Suppressor macrophage treated with lipopolysaccharide for 4 hours (primary cell): ENCODE measurements around the gene MSI2.
"Not testable (repeated sequence)": the region's sequence is repeated elsewhere in the genome, so short reads cannot be mapped to it uniquely, and the experiment has no call there.

ENCODE experiments used
- DNase-seq: peaks from one replicate; pipeline ENCODE4 v3.0.0-alpha.2; 2020

Gene MSI2

DNA sequence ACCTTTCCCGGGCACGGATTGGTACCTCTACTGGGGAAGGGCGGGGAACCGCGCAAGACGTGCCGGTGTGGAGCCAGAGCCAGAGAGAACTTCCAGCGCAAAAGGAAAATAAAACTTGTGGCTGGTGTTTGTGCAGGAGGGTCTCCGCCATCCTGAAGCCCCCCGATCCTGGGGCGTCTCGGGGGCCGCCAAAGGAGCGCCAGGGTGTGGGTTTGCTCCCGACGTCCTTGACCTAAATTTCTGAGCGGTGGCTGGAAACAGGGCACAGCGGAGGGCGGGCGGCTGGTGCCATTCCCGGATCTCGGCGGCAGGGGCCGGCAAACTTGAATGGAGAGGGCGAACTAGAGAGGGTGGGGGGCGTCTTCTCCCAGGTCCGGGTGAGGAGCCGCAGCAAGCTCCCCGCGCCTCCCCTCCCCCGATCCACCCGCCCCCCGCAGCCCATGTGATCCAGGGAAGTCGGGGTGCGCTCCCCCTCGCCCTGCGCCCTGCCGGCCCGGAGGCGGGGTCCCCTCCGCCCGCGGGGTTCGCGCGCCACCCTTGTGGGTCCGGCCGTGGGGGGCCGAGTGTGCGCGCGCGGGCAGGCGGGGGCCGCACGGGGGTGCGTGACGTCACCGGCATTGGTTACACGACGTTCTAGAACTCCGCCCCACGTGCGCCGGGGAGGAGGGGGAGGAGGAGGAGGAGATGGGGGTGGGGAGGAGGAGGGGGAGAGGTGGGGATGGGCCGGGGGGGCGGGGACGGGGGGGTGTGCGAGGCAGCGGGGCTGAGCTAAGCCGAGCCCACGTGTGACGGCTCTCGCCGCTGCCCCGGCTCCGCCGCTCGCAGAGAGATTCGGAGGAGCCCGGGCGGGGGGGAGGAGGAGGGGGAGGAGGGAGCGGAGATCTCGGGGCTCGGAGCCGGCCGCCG is at the start of gene MSI2:
MSI2 (plus strand) TSS at position 748 of the 906 bp plus-strand sequence. CDS start 220 bp downstream, outside the sequence.
- DNase-seq, result peak; percentile 62

DNA sequence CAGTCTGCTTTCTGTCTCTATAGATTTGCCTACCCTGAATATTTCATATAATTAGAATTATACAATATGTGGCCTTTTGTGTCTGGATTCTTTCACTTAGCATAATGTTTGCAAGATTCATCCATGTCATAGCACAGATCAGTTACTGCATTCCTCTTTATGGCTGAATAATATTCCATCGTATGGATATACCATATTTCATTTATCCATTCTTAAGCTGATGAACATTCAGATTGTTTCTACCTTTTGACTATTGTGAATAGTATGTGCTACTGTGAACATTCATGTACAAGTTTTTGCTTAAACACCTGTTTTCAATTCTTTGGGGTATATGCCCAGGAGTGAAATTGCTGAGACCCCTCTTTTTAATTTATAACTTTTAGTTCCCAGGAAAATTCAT is 49.4 kb upstream of the MSI2 start:
- no peak for DNase-seq

- no peak for DNase-seq
Observed at GRCh38 chr17:57207396-57207795, 48.9 kb upstream of the MSI2 start.

- DNase-seq, result no peak
Observed at GRCh38 chr17:57210224-57210553, 46.1 kb upstream of the MSI2 start.

- no peak for DNase-seq
Observed at GRCh38 chr17:57210972-57211411, 45.3 kb upstream of the MSI2 start.

DNA sequence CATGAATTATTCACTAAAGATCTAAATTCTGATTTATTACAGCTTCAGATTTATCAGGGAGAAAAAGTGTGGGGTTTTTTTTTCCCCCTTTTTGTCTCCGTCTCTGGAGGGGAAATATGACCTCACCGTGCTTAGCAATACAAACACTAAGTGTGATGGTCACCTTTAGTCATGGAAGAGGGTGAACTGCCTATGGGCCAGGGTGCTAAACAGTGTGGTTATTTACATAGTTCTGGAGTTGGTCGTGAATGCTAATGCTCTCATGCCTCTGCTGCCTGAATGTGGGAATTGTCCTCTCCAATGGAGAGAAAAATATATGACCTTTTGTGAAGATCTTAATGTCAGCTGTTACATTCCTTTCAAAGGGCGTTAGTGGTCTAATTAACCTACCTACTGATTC is 44.8 kb upstream of the MSI2 start:
- no peak for DNase-seq

- DNase-seq, result no peak
Observed at GRCh38 chr17:57213180-57213825, 43.0 kb upstream of the MSI2 start.

GRCh38 chr17:57215317-57215716 is 41.0 kb upstream of the MSI2 start:
- no peak for DNase-seq

- DNase-seq, result no peak
Observed at GRCh38 chr17:57221366-57222350, 34.7 kb upstream of the MSI2 start.

DNA sequence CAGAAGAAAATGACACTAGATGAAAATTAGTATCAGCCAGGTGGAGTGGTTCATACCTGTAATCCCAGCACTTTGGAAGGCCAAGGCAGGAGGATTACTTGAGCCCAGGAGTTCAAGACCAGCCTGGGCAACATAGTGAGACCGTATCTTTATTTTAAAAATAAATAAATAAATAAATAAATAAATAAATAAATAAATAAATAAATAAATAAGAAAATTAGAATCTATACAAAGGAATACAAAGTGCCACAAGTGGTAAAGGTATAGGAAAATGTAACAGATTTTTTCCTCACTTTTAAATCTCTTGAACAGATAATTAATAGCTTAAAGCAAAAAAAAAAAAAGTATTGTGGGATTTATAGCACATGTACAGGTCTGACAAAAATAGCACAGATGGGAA is 33.9 kb upstream of the MSI2 start:
- not testable (repeated sequence) for DNase-seq

DNA sequence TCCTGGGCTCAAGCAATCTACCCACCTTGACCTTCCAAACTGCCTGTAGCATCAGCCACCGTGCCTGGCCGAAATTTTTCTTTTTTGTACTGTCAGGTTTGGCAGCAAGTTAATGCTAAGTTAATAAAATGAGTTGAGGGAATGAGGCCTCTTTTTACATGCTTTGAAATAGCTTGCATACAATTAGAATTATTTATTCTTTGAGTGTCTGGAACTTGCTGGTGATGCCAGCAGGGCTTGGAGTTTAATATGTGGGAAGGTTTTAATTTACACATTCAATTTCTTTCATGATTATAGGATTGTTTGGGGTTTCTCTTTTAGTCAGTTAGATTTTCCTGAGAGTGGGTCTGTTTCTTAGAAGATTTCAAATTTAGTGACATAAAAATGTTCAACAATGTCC is 31.2 kb upstream of the MSI2 start:
- no peak for DNase-seq

- no peak for DNase-seq
Observed at GRCh38 chr17:57226793-57227192, 29.5 kb upstream of the MSI2 start.

- no peak for DNase-seq
Observed at GRCh38 chr17:57228911-57229310, 27.4 kb upstream of the MSI2 start.

DNA sequence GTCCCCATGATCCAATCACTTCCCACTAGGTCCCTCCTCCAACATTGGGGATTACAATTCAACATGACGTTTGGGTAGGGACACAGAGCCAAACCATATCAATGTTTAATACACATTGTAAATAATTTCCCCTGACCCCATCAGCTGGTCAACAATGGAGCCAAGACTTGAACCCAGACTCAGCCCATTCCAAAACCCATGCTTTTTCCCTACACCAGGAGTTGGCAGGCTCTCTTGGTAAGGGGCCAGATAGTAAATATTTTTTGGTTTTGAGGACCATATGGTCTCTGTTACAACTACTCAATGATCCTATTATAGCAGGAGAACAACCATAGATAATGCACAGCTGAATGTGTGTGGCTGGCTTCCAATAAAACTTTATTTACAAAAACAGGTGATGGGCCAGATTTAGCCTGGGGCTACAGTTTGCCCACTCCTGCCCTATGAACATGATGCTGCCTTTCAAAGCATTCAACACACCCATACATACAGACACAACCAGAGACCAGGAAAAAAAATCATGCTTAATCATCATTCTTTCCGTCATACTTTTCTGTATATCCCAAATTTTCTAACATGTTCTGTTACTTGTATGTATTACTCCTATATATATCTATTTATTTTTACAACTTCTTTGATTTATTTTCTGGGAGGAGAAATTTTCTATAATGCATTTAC is 22.1 kb upstream of the MSI2 start:
- DNase-seq, result no peak

DNA sequence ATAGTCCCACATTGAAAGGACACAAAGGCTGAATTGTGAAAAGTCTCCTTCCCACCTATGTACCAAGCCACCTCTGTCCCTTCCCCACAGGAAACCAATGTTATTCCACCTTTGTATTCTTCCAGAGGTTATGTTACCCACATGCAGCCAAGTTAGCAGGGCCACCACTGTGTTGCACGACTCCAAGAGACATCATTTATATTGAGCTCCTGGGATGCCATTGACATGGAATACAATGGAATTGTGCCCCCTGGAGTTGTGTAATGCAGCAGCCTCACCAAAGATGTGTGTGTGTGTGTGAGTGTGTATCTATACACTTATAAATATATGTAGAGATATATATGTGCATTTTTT is 21.6 kb upstream of the MSI2 start:
- DNase-seq, result no peak

DNA sequence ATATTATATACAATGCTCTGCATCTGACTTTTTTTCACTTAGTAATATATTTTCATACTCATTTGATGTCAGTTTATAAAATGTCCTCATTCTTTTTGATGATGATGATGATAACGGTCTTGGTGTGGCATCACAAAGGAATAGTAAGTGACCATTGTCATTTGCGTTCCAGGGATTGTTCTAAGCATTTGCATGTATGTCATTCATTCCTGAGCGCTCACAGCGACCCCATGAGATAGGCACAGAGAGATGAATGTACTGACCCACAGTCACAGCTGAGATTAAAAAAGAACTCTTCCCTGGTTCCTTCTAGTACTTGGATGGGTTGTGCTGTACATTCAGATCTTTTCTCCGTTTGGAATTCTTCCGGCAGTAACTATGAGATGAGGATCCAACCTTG is 21.2 kb upstream of the MSI2 start:
- no peak for DNase-seq

- DNase-seq, result no peak
Observed at GRCh38 chr17:57236686-57237299, 19.5 kb upstream of the MSI2 start.

- DNase-seq, result no peak
Observed at GRCh38 chr17:57240648-57241047, 15.7 kb upstream of the MSI2 start.

- no peak for DNase-seq
Observed at GRCh38 chr17:57242148-57242547, 14.2 kb upstream of the MSI2 start.

DNA sequence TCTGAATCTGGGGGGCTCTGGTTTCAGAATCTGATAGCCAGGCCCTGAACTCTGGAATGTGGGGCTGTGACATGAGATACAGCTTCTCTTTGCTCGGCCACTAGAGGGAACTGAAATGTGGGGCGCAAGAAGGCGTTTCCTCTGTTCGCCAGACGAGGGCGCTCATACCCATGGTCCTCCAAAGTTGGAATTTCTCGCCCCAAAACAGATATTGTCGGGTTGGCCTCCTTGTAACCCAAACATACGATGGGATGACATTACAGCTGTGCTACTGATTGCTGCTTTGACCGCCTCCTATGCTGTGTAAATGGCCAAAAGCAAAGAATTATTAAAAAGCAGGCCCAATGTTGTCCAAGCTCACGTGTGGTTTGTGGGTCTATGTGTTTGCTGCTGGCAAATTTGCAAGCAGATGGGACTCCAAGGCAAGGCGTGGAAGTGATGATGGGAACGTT is 13.1 kb upstream of the MSI2 start:
- DNase-seq, result peak; percentile 83

- DNase-seq, result no peak
Observed at GRCh38 chr17:57245786-57246185, 10.5 kb upstream of the MSI2 start.

GRCh38 chr17:57246257-57246656 is 10.1 kb upstream of the MSI2 start:
- no peak for DNase-seq
